ENCODE results near the gene AMTN. TPM values are rescaled to one million over a fixed set of nuclear protein-coding genes. Genes with fewer than 3 reads are reported as not detected.

The AMTN gene
- total RNA-seq, 1 donor from 2014 or later: 0.30 TPM

DNA sequence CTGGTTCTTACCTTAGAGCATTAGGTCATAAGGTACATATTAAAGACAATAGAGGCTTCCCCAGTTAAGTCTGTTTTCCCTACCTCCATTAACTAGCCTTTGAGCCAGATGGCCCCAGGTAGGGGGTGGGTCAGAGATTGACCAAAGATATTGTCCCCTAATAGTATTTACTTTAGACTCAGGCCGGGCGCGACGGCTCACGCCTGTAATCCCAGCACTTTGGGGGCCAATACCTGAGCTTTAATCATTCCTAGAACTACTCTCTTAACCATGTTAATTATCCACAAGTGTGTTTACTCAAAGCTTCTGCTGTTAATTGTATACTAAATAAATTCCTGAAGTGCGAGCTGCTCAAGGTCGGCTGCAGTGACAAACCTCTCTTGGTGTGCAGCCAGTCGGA lies 45.7 kb downstream of the AMTN start:
- no peak for DNase-seq

DNA sequence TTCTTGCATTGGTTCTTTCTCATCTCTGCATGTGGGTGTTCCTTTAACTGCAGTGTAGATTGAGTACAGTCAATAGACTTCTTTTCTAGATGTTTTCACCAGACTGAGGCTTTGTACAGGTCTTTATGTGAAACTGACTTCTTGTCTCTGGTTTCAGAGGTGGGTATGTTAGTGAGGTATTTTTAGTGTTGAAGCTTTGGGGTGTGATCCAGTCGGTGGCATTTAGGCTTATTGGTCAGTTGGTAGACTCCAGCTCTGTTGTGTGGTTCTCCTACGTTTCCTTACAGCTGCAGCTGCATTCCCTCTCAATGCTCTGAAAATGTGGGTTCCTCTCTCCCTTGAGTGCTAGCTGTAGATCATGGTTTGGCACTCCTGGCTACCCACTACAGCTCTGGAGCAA lies 52.4 kb downstream of the AMTN start:
- no peak for DNase-seq

DNA sequence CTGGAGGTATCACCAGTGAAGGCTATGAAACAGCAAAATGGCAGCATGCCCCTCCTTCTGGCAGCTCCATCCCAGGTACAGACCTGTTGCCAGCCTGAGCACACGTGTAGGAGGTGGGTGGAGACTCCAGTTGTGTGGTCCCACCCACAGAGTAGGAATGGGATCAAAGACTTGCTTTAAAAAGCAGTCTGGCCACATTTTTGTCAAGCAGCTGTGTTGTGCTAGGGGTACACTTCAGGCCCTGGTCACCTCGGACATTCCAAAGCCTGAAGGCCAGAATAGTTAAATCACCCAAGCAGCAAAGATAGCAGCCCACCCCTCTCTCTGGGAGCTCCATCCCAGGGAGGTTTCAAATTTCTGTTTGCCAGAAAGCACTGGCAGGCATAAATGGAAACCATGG lies 53.4 kb downstream of the AMTN start:
- DNase-seq: no peak

DNA sequence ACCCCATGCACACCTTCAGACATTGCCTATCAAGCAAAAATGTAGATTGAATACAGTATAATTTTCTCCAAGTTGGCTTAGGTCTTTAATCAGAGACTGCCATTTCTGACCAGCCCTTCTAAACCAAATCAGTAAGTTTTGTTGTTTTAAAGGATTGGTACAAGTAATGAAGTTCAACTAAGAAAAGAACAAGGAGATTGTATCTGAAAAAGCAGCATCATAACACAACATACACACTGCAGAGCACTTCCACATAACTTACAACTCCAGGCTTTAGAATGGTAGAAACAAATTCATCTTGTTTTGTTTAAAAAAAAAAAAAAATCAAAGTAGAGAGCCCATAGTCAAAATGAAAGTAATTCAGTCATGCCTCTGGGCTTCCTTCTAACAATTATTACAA lies 57.6 kb downstream of the AMTN start:
- no peak for DNase-seq

DNA sequence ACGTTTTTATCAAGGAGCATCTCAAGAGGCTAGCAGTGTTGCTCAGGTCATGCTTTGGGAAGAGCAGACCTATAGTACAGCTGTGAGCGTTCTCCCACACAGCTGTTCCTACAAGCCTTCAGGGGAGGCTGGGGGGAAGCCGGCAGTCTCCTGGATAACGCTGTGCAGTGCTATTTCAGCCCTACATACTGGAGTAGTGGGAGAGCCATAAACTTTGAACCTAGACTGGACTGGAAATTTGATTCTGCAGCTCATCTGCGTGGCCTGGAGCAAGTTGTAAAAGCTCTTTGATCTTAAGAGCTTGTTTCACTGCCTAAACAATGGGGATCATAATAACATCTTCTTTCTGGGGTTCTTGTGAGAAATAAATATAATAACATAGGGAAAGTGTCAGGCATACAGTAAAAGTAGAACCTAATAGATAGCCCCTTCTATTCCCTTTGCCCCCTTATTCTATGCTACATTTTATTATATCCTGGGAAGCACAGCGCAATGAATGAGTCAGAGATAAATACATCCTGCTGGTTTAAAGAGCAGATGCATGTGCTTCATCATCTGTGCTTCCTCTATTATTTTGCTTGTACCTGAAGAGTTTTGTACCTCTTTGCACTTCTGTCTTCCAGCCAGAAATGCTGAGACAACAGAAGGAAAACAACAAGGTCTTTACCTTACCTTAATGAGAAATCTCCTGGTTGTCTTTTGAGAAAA lies 59.0 kb downstream of the AMTN start:
- DNase-seq: no peak

DNA sequence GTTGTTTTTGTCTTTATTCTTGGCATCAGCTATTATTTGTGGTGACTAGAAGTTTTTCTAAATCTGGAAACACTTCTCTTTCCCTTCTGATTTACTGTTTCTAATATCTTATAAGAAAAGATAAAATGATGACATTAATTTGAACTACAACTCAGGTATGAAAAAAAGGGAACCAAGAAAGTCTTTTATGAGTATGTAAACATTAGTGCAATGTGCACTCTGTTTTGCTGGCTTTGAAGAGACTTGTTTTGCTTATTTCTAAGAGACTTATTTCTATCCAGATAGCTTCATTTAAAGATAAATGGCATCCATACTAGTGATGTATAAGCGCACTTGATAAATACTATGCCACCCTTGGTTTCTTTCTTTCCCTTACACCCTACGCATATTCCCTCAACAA lies 63.6 kb downstream of the AMTN start:
- DNase-seq: no peak

Other genes starting within 250 kb of the AMTN start
- gene CABS1, start 183.6 kb upstream of the AMTN start, total RNA-seq: not detected
- gene SMR3A, start 157.8 kb upstream of the AMTN start, total RNA-seq: not detected
- gene SMR3B, start 135.4 kb upstream of the AMTN start, total RNA-seq: not detected
- gene OPRPN, start 120.6 kb upstream of the AMTN start, total RNA-seq: not detected
- gene MUC7, start 46.4 kb upstream of the AMTN start, total RNA-seq: not detected
- not detected for gene AMBN, start 73.7 kb downstream of the AMTN start, total RNA-seq
- 0.69 TPM for gene ENAM, start 110.2 kb downstream of the AMTN start, total RNA-seq
- 2.2 TPM for gene JCHAIN, start 147.9 kb downstream of the AMTN start, total RNA-seq
- 18.8 TPM for gene UTP3, start 170.0 kb downstream of the AMTN start, total RNA-seq
- gene RUFY3, start 203.4 kb downstream of the AMTN start, total RNA-seq: 75.1 TPM

Measured in skin of body (tissue), 2 donors.